ENCODE data around the gene RAG2.

- TF ChIP-seq SP1 (IDR thresholded peaks at IDR 0.05), result no peak
- no peak for TF ChIP-seq HDGF (IDR thresholded peaks at IDR 0.05; ENCODE audit: borderline replicate concordance)
- no peak for TF ChIP-seq FOXM1 (IDR thresholded peaks at IDR 0.05; ENCODE audit: borderline replicate concordance)
- TF ChIP-seq ELF4 (IDR thresholded peaks at IDR 0.05), result no peak
- TF ChIP-seq PKNOX1 (IDR thresholded peaks at IDR 0.05), result no peak
- no peak for TF ChIP-seq TARDBP (IDR thresholded peaks at IDR 0.05)
- TF ChIP-seq SUZ12 (IDR thresholded peaks at IDR 0.05), result no peak
- TF ChIP-seq BHLHE40 (IDR thresholded peaks at IDR 0.05; ENCODE audit: borderline replicate concordance), result no peak
- no peak for TF ChIP-seq ZNF384 (IDR thresholded peaks at IDR 0.05)
- no peak for TF ChIP-seq FOXA1 (IDR thresholded peaks at IDR 0.05)
- TF ChIP-seq CTBP1 (IDR thresholded peaks at IDR 0.05; ENCODE audit: borderline replicate concordance), result no peak
- no peak for TF ChIP-seq FOXK2 (IDR thresholded peaks at IDR 0.05)
- no peak for TF ChIP-seq L3MBTL2 (conservative IDR thresholded peaks at IDR 0.05)
- no peak for TF ChIP-seq ARNT (IDR thresholded peaks at IDR 0.05)
Measured at GRCh38 chr11:36564376-36565030, 33.5 kb downstream of the RAG2 start.

All from HEK293T (cell line).